Sigmoid colon (tissue), 7 donors: ENCODE results near the gene DIP2C. TPM values are rescaled to one million over a fixed set of nuclear protein-coding genes. Genes with fewer than 3 reads are reported as not detected.

Source experiments
- DNase-seq: peaks from one replicate; pipeline ENCODE4 v3.0.0-alpha.2; 2019
- H3K27ac ChIP-seq, 4 donors: fragments of 200-600 bp; sonication (generic); one replicate each; pipeline ENCODE4 v1.5.1; 2016 to 2019; ENCODE audit warnings: mild to moderate bottlenecking in 1 of 4
- H3K27me3 ChIP-seq, 3 donors: fragments of 200-600 bp; sonication (generic); one replicate each; pipeline ENCODE4 v1.5.1; 2019; ENCODE audit warnings: mild to moderate bottlenecking in 1 of 3
- H3K36me3 ChIP-seq, 4 donors: fragments of 200-600 bp; sonication (generic); one replicate each; pipeline ENCODE4 v1.5.1; 2016 to 2019
- H3K4me1 ChIP-seq, 4 donors: fragments of 200-600 bp; sonication (generic); one replicate each; pipeline ENCODE4 v1.5.1; 2017 to 2019
- H3K4me3 ChIP-seq, 4 donors: fragments of 200-600 bp; sonication (generic); one replicate each; pipeline ENCODE4 v1.5.1; 2017 to 2019; ENCODE audit warnings: mild to moderate bottlenecking in 2 of 4, moderate library complexity in 1 of 4
- H3K9me3 ChIP-seq, 4 donors: fragments of 200-600 bp in 3 of 4; sonication (generic) in 3 of 4; one replicate each; pipeline versions ENCODE4 v1.5.1 to v1.6.1; 2013 to 2019
- EP300 ChIP-seq, 4 donors: sonication (generic); formaldehyde crosslinking; IDR thresholded peaks; one replicate each; pipeline ENCODE4 v1.6.1; 2017; ENCODE audit warnings: antibody characterized with exemption in 4 of 4
- POLR2A ChIP-seq, 2 donors: fragments of 450-650 bp; IDR thresholded peaks; one replicate each; pipeline ENCODE4 v1.6.1; 2016; ENCODE audit warnings: antibody characterized with exemption in 2 of 2, mild to moderate bottlenecking in 2 of 2, moderate library complexity in 2 of 2
- POLR2AphosphoS5 ChIP-seq, 4 donors: sonication (generic); formaldehyde crosslinking; IDR thresholded peaks; one replicate each; pipeline ENCODE4 v1.6.1; 2017; ENCODE audit warnings: antibody characterized with exemption in 4 of 4
- WGBS, 2 donors: extraction: QIAGEN DNeasy Blood & Tissue Kit; methylation state at CpG; one replicate each; pipeline ENCODE4 v1.1.7; 2013; 5-methylcytosine and 5-hydroxymethylcytosine counted together
- intact Hi-C: fragments of 100-400 bp; cut with DNase I; formaldehyde crosslinking; loops from one replicate; pipeline ENCODE4 v1.15.1; 2023
- polyA plus RNA-seq, 3 donors: library from polyadenylated mRNA; stranded (reverse); fragments of 200-250 nt; gene quantifications; one replicate each; pipeline ENCODE4 v1.2.3, GENCODE V29; 2013
- total RNA-seq, 4 donors: library from RNA; depleted of rRNA; stranded (reverse); fragments of >200 nt; gene quantifications; one replicate each; pipeline ENCODE4 v1.1.0, GENCODE V29; 2016
- TF ChIP-seq, protein P1 (sequence below), 4 experiments: fragments of 450-650 bp in 3 of 4; fragments of 200-600 bp in 1 of 4; IDR thresholded peaks; one replicate each; pipeline ENCODE4 v1.5.1; 2016 to 2019; ENCODE audit warnings: antibody characterized with exemption in 4 of 4, mild to moderate bottlenecking in 3 of 4, moderate library complexity in 2 of 4
- donor health status: healthy with polysubstance abuse.
- donor health status: Bipolar disorder and iron deficiency.
- donor health status: healthy.

The DIP2C gene
- total and polyA plus RNA-seq, 7 donors = 1.8 to 67.9 (median 42.1) TPM

DNA sequence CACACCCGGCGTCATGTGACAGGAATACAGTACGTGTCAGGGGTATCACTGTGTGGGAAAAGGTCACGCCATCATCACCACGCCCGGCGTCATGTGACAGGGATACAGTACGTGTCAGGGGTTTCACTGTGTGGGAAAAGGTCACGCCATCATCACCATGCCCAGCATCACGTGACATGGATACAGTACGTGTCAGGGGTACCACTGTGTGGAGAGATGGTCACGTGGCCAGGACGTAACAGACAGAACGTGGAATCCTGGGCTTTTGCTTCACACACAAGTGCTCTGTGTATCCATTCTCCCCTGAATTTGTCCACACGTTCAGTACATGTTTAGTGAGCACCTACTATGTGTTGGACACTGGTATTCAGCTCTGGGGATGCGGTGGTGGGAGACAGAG is 34.5 kb upstream of the DIP2C start:
- H3K9me3 ChIP-seq = no peaks in the 10 kb centered on the region
- no peaks in the 10 kb centered on the region for H3K36me3 ChIP-seq
- no peaks in the 10 kb centered on the region for H3K27me3 ChIP-seq
- WGBS, 2 donors = 89 to 92% methylated on average over 16 of the region's 16 CpGs
- TF ChIP-seq POLR2AphosphoS5 (IDR thresholded peaks at IDR 0.05) (no peak), EP300 (IDR thresholded peaks at IDR 0.05) (no peak), POLR2A (IDR thresholded peaks at IDR 0.05) (no peak)
- TF ChIP-seq, protein P1, sequence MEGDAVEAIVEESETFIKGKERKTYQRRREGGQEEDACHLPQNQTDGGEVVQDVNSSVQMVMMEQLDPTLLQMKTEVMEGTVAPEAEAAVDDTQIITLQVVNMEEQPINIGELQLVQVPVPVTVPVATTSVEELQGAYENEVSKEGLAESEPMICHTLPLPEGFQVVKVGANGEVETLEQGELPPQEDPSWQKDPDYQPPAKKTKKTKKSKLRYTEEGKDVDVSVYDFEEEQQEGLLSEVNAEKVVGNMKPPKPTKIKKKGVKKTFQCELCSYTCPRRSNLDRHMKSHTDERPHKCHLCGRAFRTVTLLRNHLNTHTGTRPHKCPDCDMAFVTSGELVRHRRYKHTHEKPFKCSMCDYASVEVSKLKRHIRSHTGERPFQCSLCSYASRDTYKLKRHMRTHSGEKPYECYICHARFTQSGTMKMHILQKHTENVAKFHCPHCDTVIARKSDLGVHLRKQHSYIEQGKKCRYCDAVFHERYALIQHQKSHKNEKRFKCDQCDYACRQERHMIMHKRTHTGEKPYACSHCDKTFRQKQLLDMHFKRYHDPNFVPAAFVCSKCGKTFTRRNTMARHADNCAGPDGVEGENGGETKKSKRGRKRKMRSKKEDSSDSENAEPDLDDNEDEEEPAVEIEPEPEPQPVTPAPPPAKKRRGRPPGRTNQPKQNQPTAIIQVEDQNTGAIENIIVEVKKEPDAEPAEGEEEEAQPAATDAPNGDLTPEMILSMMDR (IDR thresholded peaks at IDR 0.05) = no peak
- no peak overlapping the region for H3K4me3 ChIP-seq
- no peak for DNase-seq
- H3K4me1 ChIP-seq = no peaks in the 10 kb centered on the region
- intact Hi-C loops = no loop called here
- H3K27ac ChIP-seq = no peak overlapping the region

- no peaks in the 10 kb centered on the region for H3K27me3 ChIP-seq
- DNase-seq = no peak
- H3K36me3 ChIP-seq = no peaks in the 10 kb centered on the region
- no peaks in the 10 kb centered on the region for H3K9me3 ChIP-seq
- no peak overlapping the region for H3K4me3 ChIP-seq
- intact Hi-C loops = no loop called here
- H3K4me1 ChIP-seq = no peaks in the 10 kb centered on the region
- no peak overlapping the region for H3K27ac ChIP-seq
- 92% methylated on average over 26 of the region's 26 CpGs for whole genome bisulfite sequencing, 2 donors
- no peak for TF ChIP-seq POLR2A (IDR thresholded peaks at IDR 0.05)
- no peak for TF ChIP-seq EP300 (IDR thresholded peaks at IDR 0.05)
- TF ChIP-seq POLR2AphosphoS5 (IDR thresholded peaks at IDR 0.05) = no peak
- TF ChIP-seq, protein P1 (IDR thresholded peaks at IDR 0.05) = no peak
These were observed 33.0 kb upstream of the DIP2C start for GRCh38 chr10:722281-723060.

- Histone ChIP-seq H3K4me3 (no peak overlapping the region), H3K27ac (no peak overlapping the region), H3K36me3 (no peaks in the 10 kb centered on the region), H3K4me1 (no peaks in the 10 kb centered on the region), H3K27me3 (no peaks in the 10 kb centered on the region), H3K9me3 (peaks cover 0 to 9% (median 3%) of the 10 kb centered on the region in 4 donors)
- no peak for DNase-seq
- TF ChIP-seq, protein P1 (IDR thresholded peaks at IDR 0.05) = no peak
- TF ChIP-seq POLR2AphosphoS5 (IDR thresholded peaks at IDR 0.05) = no peak
- TF ChIP-seq EP300 (IDR thresholded peaks at IDR 0.05) = no peak
- no peak for TF ChIP-seq POLR2A (IDR thresholded peaks at IDR 0.05)
- WGBS, 2 donors = 92 to 95% methylated on average over 6 of the region's 6 CpGs
- intact Hi-C loops = no loop called here
These were observed 28.8 kb upstream of the DIP2C start for GRCh38 chr10:718143-718700.

DNA sequence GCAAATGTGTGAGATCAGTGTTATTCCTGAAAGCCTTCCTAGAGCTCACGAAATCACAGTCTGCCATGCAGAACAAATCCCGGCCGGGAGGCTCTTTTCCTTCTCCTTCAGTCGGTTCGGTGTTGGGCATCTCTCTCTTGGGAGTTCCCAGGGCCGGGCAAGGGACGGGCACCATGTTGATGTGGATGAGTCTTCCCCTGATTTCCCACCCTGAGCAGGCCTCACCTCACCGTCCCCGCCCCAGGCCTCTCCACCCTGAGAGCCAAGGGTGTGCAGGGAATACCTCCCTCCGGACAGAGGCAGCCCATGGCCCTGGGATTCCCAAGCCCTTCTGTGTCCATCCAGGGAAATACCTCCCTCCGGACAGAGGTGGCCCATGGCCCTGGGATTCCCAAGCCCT is 28.0 kb upstream of the DIP2C start:
- 95 to 96% methylated on average over 11 of the region's 11 CpGs for WGBS, 2 donors
- H3K27ac ChIP-seq = no peak overlapping the region
- H3K36me3 ChIP-seq = no peaks in the 10 kb centered on the region
- TF ChIP-seq EP300 (IDR thresholded peaks at IDR 0.05) (no peak), POLR2A (IDR thresholded peaks at IDR 0.05) (no peak), POLR2AphosphoS5 (IDR thresholded peaks at IDR 0.05) (no peak)
- TF ChIP-seq, protein P1 (IDR thresholded peaks at IDR 0.05) = no peak
- DNase-seq = no peak
- peaks cover 0 to 9% (median 3%) of the 10 kb centered on the region in 4 donors for H3K9me3 ChIP-seq
- intact Hi-C loops = no loop called here
- no peaks in the 10 kb centered on the region for H3K4me1 ChIP-seq
- no peak overlapping the region for H3K4me3 ChIP-seq
- no peaks in the 10 kb centered on the region for H3K27me3 ChIP-seq
